GM10847 (cell line): ENCODE results near the gene WDR31.

Experiments used
- POLR2A ChIP-seq: IDR thresholded peaks from 2 replicates; pipeline ENCODE4 v1.6.1; 2011; ENCODE audit not compliant: insufficient read length; ENCODE audit errors: extremely low read depth

Gene WDR31

GRCh38 chr9:113349066-113349444 lies 9.0 kb upstream of the WDR31 start:
- TF ChIP-seq POLR2A = no peak

GRCh38 chr9:113348437-113348836 lies 8.4 kb upstream of the WDR31 start:
- TF ChIP-seq POLR2A = no peak

GRCh38 chr9:113345671-113346070 lies 5.6 kb upstream of the WDR31 start:
- TF ChIP-seq POLR2A = no peak

- no peak for TF ChIP-seq POLR2A
Measured at GRCh38 chr9:113345190-113345589, 5.1 kb upstream of the WDR31 start.

GRCh38 chr9:113343732-113344231 lies 3.7 kb upstream of the WDR31 start:
- TF ChIP-seq POLR2A = no peak

GRCh38 chr9:113341712-113342410 lies 1.8 kb upstream of the WDR31 start:
- no peak for TF ChIP-seq POLR2A

GRCh38 chr9:113337714-113338113 lies 2.4 kb downstream of the WDR31 start:
- no peak for TF ChIP-seq POLR2A

- no peak for TF ChIP-seq POLR2A
Measured at GRCh38 chr9:113331780-113332179, 8.3 kb downstream of the WDR31 start.

- TF ChIP-seq POLR2A = no peak
Measured at GRCh38 chr9:113328045-113328782, 11.9 kb downstream of the WDR31 start.

GRCh38 chr9:113326230-113326629 lies 13.8 kb downstream of the WDR31 start:
- TF ChIP-seq POLR2A = no peak

- TF ChIP-seq POLR2A = no peak
Measured at GRCh38 chr9:113322671-113323070, 17.4 kb downstream of the WDR31 start.

GRCh38 chr9:113320051-113320450 lies 20.0 kb downstream of the WDR31 start:
- TF ChIP-seq POLR2A = no peak

- TF ChIP-seq POLR2A = no peak
Measured at GRCh38 chr9:113319054-113319453, 21.0 kb downstream of the WDR31 start.

GRCh38 chr9:113317777-113318176 lies 22.3 kb downstream of the WDR31 start:
- TF ChIP-seq POLR2A = no peak

- no peak for TF ChIP-seq POLR2A
Measured at GRCh38 chr9:113316030-113316429, 24.0 kb downstream of the WDR31 start.

- TF ChIP-seq POLR2A = no peak
Measured at GRCh38 chr9:113315231-113315630, 24.8 kb downstream of the WDR31 start.
